ENCODE data around the gene ROBO2.

Gene ROBO2

GRCh38 chr3:77562089-77562488, 522.2 kb downstream of the ROBO2 start:
- H3K27ac ChIP-seq: no peak overlapping the region
- TF ChIP-seq ZFX (IDR thresholded peaks at IDR 0.05; ENCODE audit: borderline replicate concordance) (no peak), CTCF (IDR thresholded peaks at IDR 0.05) (no peak)

DNA sequence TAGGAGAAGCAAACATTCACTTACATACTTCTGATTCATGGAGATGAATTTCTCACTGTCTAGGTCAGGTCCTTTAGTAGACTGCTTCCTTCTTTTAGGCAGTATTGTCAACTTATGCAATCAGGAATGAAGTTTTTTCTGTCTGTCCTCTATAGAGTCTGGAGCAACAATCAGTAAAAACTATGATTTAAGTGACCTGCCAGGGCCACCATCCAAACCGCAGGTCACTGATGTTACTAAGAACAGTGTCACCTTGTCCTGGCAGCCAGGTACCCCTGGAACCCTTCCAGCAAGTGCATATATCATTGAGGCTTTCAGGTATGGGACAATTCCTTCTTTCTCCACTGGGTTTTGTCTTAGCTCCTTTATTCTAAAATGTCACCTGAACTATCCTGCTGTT, 523.1 kb downstream of the ROBO2 start:
- no peak for TF ChIP-seq ZFX (IDR thresholded peaks at IDR 0.05; ENCODE audit: borderline replicate concordance)
- H3K27ac ChIP-seq: no peak overlapping the region

GRCh38 chr3:77566055-77566454, 526.2 kb downstream of the ROBO2 start:
- TF ChIP-seq CTCF (IDR thresholded peaks at IDR 0.05) (no peak), ZFX (IDR thresholded peaks at IDR 0.05; ENCODE audit: borderline replicate concordance) (no peak)
- H3K27ac ChIP-seq: no peak overlapping the region

- TF ChIP-seq ZFX (IDR thresholded peaks at IDR 0.05; ENCODE audit: borderline replicate concordance): no peak
- H3K27ac ChIP-seq: no peak overlapping the region
Observed at GRCh38 chr3:77571971-77572715, 532.2 kb downstream of the ROBO2 start.

- no peak for TF ChIP-seq CTCF (IDR thresholded peaks at IDR 0.05)
- TF ChIP-seq ZFX (IDR thresholded peaks at IDR 0.05; ENCODE audit: borderline replicate concordance): no peak
- H3K27ac ChIP-seq: no peak overlapping the region
Observed at GRCh38 chr3:77577264-77577663, 537.4 kb downstream of the ROBO2 start.

DNA sequence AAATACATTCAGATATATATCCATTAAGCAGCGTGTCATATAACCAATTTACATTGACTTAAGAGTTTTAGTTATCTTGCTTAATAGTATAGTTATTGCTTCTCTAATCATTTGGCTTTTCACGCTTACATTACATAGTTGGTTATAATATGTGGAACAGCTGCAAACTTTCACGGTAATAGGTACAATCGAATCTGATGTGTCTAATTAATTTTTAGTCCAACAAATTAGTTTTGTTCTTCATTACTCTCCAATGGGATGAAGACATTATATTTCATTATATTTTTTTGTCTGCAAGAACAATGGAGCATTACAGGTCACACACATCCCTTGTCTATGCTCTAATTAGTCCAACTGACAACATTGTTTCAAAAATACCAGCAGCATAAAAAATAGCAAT, 546.3 kb downstream of the ROBO2 start:
- TF ChIP-seq CTCF (IDR thresholded peaks at IDR 0.05) (no peak), ZFX (IDR thresholded peaks at IDR 0.05; ENCODE audit: borderline replicate concordance) (no peak)
- no peak overlapping the region for H3K27ac ChIP-seq

GRCh38 chr3:77588863-77589262, 549.0 kb downstream of the ROBO2 start:
- H3K27ac ChIP-seq: no peak overlapping the region

DNA sequence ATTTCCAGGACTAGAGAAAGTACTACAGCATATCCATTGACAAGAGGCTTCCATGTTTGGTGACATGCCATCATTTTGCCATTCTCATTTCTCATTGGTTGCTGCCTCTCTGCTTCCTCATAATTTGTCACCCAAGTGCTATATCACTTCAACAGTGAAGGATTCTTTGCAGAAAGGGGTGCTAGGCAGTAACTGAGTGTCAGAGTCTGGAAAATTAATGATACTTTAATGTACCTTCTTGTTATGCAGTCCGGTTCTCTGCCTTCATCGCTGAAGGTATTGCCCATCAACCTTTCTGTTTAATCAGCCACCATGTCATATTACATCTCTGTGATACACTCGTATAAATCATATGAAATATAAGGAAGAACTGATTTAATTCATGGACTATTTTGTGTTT, 550.3 kb downstream of the ROBO2 start:
- no peak overlapping the region for H3K27ac ChIP-seq
- TF ChIP-seq ZFX (IDR thresholded peaks at IDR 0.05; ENCODE audit: borderline replicate concordance): no peak
- TF ChIP-seq CTCF (IDR thresholded peaks at IDR 0.05): no peak

More at GRCh38 chr3:77588863-77589262, 549.0 kb downstream of the ROBO2 start:
- TF ChIP-seq ZFX (IDR thresholded peaks at IDR 0.05; ENCODE audit: borderline replicate concordance) (no peak), CTCF (IDR thresholded peaks at IDR 0.05) (no peak)

Data from 22Rv1 (cell line).